Measurements from ENCODE around the gene NUP133. TPM values are rescaled to one million over a fixed set of nuclear protein-coding genes. Genes with fewer than 3 reads are reported as not detected.
A peak's percentile ranks its signal among the peaks of the same experiment; 100 is the strongest.

NUP133 gene
- total and polyA plus RNA-seq, 2 donors from 2014 or later = 15.9 to 35.0 TPM

DNA sequence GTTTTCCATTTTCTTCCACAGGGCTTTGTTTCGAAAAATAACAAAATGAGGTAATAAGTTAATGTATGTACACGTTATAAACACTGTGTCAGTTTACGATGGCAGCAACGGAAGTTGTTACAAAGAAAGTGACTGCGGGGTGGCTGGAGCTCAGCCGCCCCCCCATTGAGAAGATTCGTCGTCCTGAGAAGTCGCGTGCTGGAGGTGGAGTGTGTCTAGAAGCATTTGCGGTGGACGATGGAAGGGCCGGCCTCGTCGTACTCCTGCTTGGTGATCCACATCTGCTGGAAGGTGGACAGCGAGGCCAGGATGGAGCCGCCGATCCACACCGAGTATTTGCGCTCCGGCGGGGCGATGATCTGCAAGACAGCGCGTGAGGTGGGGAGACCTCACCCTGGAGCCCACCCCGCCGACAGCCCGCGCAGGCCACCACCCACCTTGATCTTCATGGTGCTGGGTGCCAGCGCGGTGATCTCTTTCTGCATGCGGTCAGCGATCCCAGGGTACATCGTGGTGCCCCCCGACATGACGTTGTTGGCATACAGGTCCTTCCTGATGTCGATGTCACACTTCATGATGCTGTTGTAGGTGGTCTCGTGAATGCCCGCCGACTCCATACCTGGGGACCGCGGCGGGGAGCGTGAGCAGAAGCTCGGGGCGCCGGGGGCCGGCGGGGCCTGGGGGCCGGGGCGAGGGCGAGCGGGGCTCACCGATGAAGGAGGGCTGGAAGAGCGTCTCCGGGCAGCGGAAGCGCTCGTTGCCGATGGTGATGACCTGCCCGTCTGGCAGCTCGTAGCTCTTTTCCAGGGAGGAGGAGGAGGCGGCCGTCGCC, 76.6 kb downstream of the NUP133 start:
- peaks cover 38% of the 10 kb centered on the region for H3K27me3 ChIP-seq (ENCODE audit: control insufficient read depth, insufficient read depth, low read length)
- H3K4me1 ChIP-seq (ENCODE audit: control insufficient read depth in 2 of 3, insufficient read depth in 2 of 3, low read depth in 1 of 3, low read length in 3 of 3) = peaks cover 0 to 4% (median 0%) of the 10 kb centered on the region in 3 donors
- peak in 2 of 5 donors; percentile 35 to 55 for DNase-seq
- no peak for FAIRE-seq
- no peak overlapping the region for H3K4me3 ChIP-seq (ENCODE audit: low read length in 3 of 3)
- H3K9me3 ChIP-seq (ENCODE audit: control insufficient read depth in 2 of 3, insufficient read depth in 1 of 3, low read length in 3 of 3) = no peaks in the 10 kb centered on the region
- TF ChIP-seq, protein P1, sequence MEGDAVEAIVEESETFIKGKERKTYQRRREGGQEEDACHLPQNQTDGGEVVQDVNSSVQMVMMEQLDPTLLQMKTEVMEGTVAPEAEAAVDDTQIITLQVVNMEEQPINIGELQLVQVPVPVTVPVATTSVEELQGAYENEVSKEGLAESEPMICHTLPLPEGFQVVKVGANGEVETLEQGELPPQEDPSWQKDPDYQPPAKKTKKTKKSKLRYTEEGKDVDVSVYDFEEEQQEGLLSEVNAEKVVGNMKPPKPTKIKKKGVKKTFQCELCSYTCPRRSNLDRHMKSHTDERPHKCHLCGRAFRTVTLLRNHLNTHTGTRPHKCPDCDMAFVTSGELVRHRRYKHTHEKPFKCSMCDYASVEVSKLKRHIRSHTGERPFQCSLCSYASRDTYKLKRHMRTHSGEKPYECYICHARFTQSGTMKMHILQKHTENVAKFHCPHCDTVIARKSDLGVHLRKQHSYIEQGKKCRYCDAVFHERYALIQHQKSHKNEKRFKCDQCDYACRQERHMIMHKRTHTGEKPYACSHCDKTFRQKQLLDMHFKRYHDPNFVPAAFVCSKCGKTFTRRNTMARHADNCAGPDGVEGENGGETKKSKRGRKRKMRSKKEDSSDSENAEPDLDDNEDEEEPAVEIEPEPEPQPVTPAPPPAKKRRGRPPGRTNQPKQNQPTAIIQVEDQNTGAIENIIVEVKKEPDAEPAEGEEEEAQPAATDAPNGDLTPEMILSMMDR (IDR thresholded peaks at IDR 0.05; ENCODE audit: borderline replicate concordance, extremely low read depth, insufficient read depth) = no peak
- intact Hi-C loops (cut with DNase I) = no loop called here
- H3K36me3 ChIP-seq (ENCODE audit: control insufficient read depth in 2 of 3, insufficient read depth in 3 of 3, low read length in 3 of 3) = no peaks in the 10 kb centered on the region
- no peak overlapping the region for H3K27ac ChIP-seq (ENCODE audit: low read depth in 2 of 2, low read length in 2 of 2)
- H3K9ac ChIP-seq (ENCODE audit: low read length in 3 of 3) = no peak overlapping the region

DNA sequence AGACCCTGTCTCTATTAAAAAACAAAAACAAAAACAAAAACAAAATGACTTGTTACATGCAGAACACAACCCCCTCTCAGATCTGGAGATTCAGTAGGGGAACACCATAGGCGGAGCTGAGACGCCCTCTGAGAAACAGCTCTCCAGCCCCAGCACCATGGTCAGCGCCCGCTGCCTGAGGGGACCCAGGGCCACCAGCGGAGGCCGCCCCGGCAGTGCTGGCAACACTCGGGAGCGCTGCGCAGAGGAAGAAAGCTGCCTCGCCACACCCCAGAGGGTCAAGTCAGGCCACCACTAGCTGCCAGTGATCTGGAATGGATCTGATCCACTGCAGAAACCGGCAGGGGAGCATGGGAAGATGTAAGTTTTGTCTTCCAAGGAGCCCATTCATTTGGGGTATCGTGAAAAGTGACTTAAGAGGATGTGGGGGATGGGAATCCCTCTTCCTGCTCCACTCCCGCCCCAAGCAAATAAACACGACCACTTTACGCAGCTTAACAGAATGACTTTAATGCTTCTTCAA, 77.3 kb downstream of the NUP133 start:
- peak; percentile 79 to 91 (median 89) for DNase-seq
- peaks cover 0 to 4% (median 0%) of the 10 kb centered on the region in 3 donors for H3K4me1 ChIP-seq (ENCODE audit: control insufficient read depth in 2 of 3, insufficient read depth in 2 of 3, low read depth in 1 of 3, low read length in 3 of 3)
- no peaks in the 10 kb centered on the region for H3K9me3 ChIP-seq (ENCODE audit: control insufficient read depth in 2 of 3, insufficient read depth in 1 of 3, low read length in 3 of 3)
- TF ChIP-seq, protein P1 (IDR thresholded peaks at IDR 0.05; ENCODE audit: borderline replicate concordance, extremely low read depth, insufficient read depth) = no peak
- H3K4me3 ChIP-seq (ENCODE audit: low read length in 3 of 3) = no peak overlapping the region
- H3K27me3 ChIP-seq (ENCODE audit: control insufficient read depth, insufficient read depth, low read length) = peaks cover 38% of the 10 kb centered on the region
- intact Hi-C loops (cut with DNase I) = no loop called here
- H3K36me3 ChIP-seq (ENCODE audit: control insufficient read depth in 2 of 3, insufficient read depth in 3 of 3, low read length in 3 of 3) = no peaks in the 10 kb centered on the region
- H3K27ac ChIP-seq (ENCODE audit: low read depth in 2 of 2, low read length in 2 of 2) = no peak overlapping the region
- no peak for FAIRE-seq
- H3K9ac ChIP-seq (ENCODE audit: low read length in 3 of 3) = no peak overlapping the region

DNA sequence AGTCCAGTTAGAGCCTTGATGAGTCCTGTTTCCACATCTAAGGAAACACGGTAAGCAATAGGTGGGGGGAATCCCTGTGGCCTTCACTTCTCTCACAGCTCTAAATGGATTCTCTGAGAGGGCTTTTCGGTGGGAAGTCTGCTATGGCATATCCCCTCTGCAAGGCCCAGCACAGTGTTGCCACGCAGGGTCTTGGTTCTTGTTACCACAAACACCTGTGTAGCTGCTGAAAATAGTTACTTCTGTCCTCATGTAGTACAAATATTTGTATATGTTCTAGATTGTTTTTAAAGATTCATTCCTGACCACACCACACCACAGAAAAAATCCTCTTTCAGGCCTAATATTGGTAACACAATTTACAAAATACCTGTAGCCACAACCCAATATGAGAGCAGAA, 79.9 kb downstream of the NUP133 start:
- FAIRE-seq = no peak
- H3K27me3 ChIP-seq (ENCODE audit: control insufficient read depth, insufficient read depth, low read length) = peaks cover 22% of the 10 kb centered on the region
- peaks cover 0 to 4% (median 0%) of the 10 kb centered on the region in 3 donors for H3K4me1 ChIP-seq (ENCODE audit: control insufficient read depth in 2 of 3, insufficient read depth in 2 of 3, low read depth in 1 of 3, low read length in 3 of 3)
- H3K27ac ChIP-seq (ENCODE audit: low read depth in 2 of 2, low read length in 2 of 2) = no peak overlapping the region
- intact Hi-C loops (cut with DNase I) = no loop called here
- no peak overlapping the region for H3K4me3 ChIP-seq (ENCODE audit: low read length in 3 of 3)
- no peak overlapping the region for H3K9ac ChIP-seq (ENCODE audit: low read length in 3 of 3)
- peaks cover 0 to 5% (median 0%) of the 10 kb centered on the region in 3 donors for H3K9me3 ChIP-seq (ENCODE audit: control insufficient read depth in 2 of 3, insufficient read depth in 1 of 3, low read length in 3 of 3)
- no peak for DNase-seq
- no peaks in the 10 kb centered on the region for H3K36me3 ChIP-seq (ENCODE audit: control insufficient read depth in 2 of 3, insufficient read depth in 3 of 3, low read length in 3 of 3)
- TF ChIP-seq, protein P1 (IDR thresholded peaks at IDR 0.05; ENCODE audit: borderline replicate concordance, extremely low read depth, insufficient read depth) = no peak
